Breast epithelium (tissue), 4 donors: Measurements from ENCODE around the gene ANKH. TPM values are rescaled to one million over a fixed set of nuclear protein-coding genes. Genes with fewer than 3 reads are reported as not detected.
"Not testable (repeated sequence)": the region's sequence is repeated elsewhere in the genome, so short reads cannot be mapped to it uniquely, and the experiment has no call there.

Experiments used
- DNase-seq, 2 donors: peaks; one replicate each; pipeline ENCODE4 v3.0.0-alpha.2; 2019; ENCODE audit warnings: low spot score in 2 of 2
- H3K27ac ChIP-seq, 2 donors: fragments of 200-600 bp; sonication (generic) in 1 of 2; one replicate each; pipeline ENCODE4 v1.5.1; 2016 to 2019; ENCODE audit warnings: mild to moderate bottlenecking in 1 of 2
- H3K27me3 ChIP-seq, 2 donors: fragments of 200-600 bp; sonication (generic) in 1 of 2; one replicate each; pipeline versions ENCODE4 v1.5.1 to v1.6.0; 2017 to 2019; ENCODE audit warnings: control low read depth in 1 of 2, mild to moderate bottlenecking in 1 of 2
- H3K36me3 ChIP-seq: fragments of 200-600 bp; one replicate; pipeline ENCODE4 v1.5.1; 2019
- H3K4me1 ChIP-seq, 2 donors: fragments of 200-600 bp; sonication (generic); one replicate each; pipeline ENCODE4 v1.5.1; 2016 to 2019; ENCODE audit warnings: control low read depth in 1 of 2
- H3K4me3 ChIP-seq, 3 donors: fragments of 200-600 bp; sonication (generic); 1 replicate in 2 of 3; 2 replicates in 1 of 3; pipeline ENCODE4 v1.5.1; 2016 to 2019; ENCODE audit warnings: mild to moderate bottlenecking in 3 of 3, moderate library complexity in 2 of 3
- H3K9me3 ChIP-seq, 2 donors: fragments of 200-600 bp; sonication (generic) in 1 of 2; one replicate each; pipeline ENCODE4 v1.5.1; 2016 to 2019; ENCODE audit warnings: control low read depth in 1 of 2
- POLR2A ChIP-seq: fragments of 450-650 bp; IDR thresholded peaks from one replicate; pipeline ENCODE4 v1.6.1; 2016; ENCODE audit warnings: antibody characterized with exemption, mild to moderate bottlenecking, moderate library complexity
- POLR2AphosphoS5 ChIP-seq, 3 donors: sonication (generic); formaldehyde crosslinking; IDR thresholded peaks; one replicate each; pipeline ENCODE4 v1.6.1; 2017; ENCODE audit warnings: antibody characterized with exemption in 3 of 3
- intact Hi-C: fragments of 100-400 bp; cut with DNase I; formaldehyde crosslinking; loops from one replicate; pipeline ENCODE4 v1.15.1; 2023; ENCODE audit warnings: low total_unique reads
- total RNA-seq, 3 donors: library from RNA; depleted of rRNA; stranded (reverse); fragments of >200 nt; gene quantifications; one replicate each; pipeline ENCODE4 v1.1.0, GENCODE V29; 2016
- TF ChIP-seq, protein P1 (sequence below), 3 donors: fragments of 450-650 bp; IDR thresholded peaks; one replicate each; pipeline ENCODE4 v1.5.1; 2016 to 2017; ENCODE audit warnings: antibody characterized with exemption in 3 of 3, mild to moderate bottlenecking in 3 of 3, moderate library complexity in 3 of 3

Gene ANKH
- total RNA-seq, 3 donors from 2014 or later = 31.5 to 83.1 (median 52.1) TPM

DNA sequence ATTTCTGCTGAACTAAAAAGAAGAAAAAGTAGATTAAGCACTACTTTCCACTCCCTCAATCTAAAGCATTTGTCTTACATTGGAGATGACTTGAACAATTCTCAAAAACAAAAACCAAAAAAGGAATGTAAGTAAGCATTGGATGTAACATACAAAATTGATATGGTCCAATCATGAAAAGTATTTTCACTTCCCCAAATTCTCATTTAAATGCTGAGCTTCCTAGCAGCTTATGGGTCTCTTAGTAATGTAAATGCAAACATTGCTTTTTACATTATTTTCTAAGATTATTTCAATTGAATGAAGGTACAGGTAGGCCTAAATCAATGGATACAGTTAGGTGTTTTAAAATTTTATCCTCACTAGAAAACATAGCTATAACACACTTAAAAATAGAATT is 20.0 kb downstream of the ANKH start:
- Histone ChIP-seq H3K4me1 (peaks cover 0 to 6% of the 10 kb centered on the region in 2 donors), H3K4me3 (no peak overlapping the region), H3K9me3 (no peaks in the 10 kb centered on the region), H3K36me3 (no peaks in the 10 kb centered on the region), H3K27me3 (no peaks in the 10 kb centered on the region), H3K27ac (no peak overlapping the region)
- DNase-seq = no peak
- TF ChIP-seq POLR2A (no peak), POLR2AphosphoS5 (IDR thresholded peaks at IDR 0.05) (no peak)
- TF ChIP-seq, protein P1, sequence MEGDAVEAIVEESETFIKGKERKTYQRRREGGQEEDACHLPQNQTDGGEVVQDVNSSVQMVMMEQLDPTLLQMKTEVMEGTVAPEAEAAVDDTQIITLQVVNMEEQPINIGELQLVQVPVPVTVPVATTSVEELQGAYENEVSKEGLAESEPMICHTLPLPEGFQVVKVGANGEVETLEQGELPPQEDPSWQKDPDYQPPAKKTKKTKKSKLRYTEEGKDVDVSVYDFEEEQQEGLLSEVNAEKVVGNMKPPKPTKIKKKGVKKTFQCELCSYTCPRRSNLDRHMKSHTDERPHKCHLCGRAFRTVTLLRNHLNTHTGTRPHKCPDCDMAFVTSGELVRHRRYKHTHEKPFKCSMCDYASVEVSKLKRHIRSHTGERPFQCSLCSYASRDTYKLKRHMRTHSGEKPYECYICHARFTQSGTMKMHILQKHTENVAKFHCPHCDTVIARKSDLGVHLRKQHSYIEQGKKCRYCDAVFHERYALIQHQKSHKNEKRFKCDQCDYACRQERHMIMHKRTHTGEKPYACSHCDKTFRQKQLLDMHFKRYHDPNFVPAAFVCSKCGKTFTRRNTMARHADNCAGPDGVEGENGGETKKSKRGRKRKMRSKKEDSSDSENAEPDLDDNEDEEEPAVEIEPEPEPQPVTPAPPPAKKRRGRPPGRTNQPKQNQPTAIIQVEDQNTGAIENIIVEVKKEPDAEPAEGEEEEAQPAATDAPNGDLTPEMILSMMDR (IDR thresholded peaks at IDR 0.05) = no peak
- intact Hi-C loops = no loop called here

- no peak for TF ChIP-seq POLR2A
- TF ChIP-seq, protein P1 (IDR thresholded peaks at IDR 0.05) = no peak
- no peak for DNase-seq
- H3K27ac ChIP-seq = no peak overlapping the region
- intact Hi-C loops = no loop called here
- no peaks in the 10 kb centered on the region for H3K27me3 ChIP-seq
- peaks cover 0 to 6% of the 10 kb centered on the region in 2 donors for H3K4me1 ChIP-seq
- H3K9me3 ChIP-seq = no peaks in the 10 kb centered on the region
- H3K4me3 ChIP-seq = no peak overlapping the region
- no peaks in the 10 kb centered on the region for H3K36me3 ChIP-seq
Observed at GRCh38 chr5:14851050-14851419, 20.5 kb downstream of the ANKH start.

GRCh38 chr5:14850419-14851049 is 21.0 kb downstream of the ANKH start:
- no peak overlapping the region for H3K4me3 ChIP-seq

GRCh38 chr5:14849516-14850294 is 21.9 kb downstream of the ANKH start:
- Histone ChIP-seq H3K4me3 (no peak overlapping the region), H3K36me3 (no peaks in the 10 kb centered on the region), H3K27ac (peak overlapping the region in 1 of 2 donors; percentile 2), H3K27me3 (no peaks in the 10 kb centered on the region), H3K9me3 (no peaks in the 10 kb centered on the region), H3K4me1 (peaks cover 0 to 6% of the 10 kb centered on the region in 2 donors)
- no peak for TF ChIP-seq POLR2A
- TF ChIP-seq, protein P1 (IDR thresholded peaks at IDR 0.05) = no peak
- TF ChIP-seq POLR2AphosphoS5 (IDR thresholded peaks at IDR 0.05) = no peak
- intact Hi-C loops = no loop called here
- no peak for DNase-seq

More at GRCh38 chr5:14850419-14851049, 21.0 kb downstream of the ANKH start:
- TF ChIP-seq, protein P1 (IDR thresholded peaks at IDR 0.05) = no peak
- no peak for TF ChIP-seq POLR2A
- TF ChIP-seq POLR2AphosphoS5 (IDR thresholded peaks at IDR 0.05) = no peak
- Histone ChIP-seq H3K9me3 (no peaks in the 10 kb centered on the region), H3K4me1 (peaks cover 0 to 6% of the 10 kb centered on the region in 2 donors), H3K27ac (no peak overlapping the region), H3K36me3 (no peaks in the 10 kb centered on the region), H3K27me3 (no peaks in the 10 kb centered on the region)
- intact Hi-C loops = no loop called here
- DNase-seq = no peak

DNA sequence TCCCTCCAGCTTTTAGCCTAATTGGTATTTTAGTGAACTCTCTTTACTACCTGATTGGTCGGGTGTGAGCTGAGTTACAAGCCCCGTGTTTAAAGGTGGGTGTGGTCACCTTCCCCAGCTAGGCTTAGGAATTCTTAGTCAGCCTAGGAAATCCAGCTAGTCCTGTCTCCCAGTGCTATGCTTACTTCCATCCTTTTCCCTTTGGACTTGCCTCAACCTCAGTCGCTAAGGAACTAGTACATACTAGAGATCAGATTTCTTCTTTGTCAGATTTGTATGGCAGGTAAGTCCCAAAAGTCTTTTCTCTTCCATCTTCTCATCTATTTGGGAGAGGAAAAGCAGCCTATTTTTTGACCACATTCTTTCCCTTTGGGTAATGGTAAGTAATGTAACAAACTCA is 22.6 kb downstream of the ANKH start:
- H3K27ac ChIP-seq, H3K4me3 ChIP-seq, DNase-seq, H3K9me3 ChIP-seq, H3K4me1 ChIP-seq, H3K36me3 ChIP-seq, intact Hi-C loops, H3K27me3 ChIP-seq: not testable (repeated sequence)
